CD4-positive, alpha-beta T cell treated with Interleukin-6 at 100 ng/mL for 8 hours (primary cell): ENCODE results near the gene CRYGS.

Experiments
- DNase-seq: peaks from one replicate; pipeline ENCODE4 v3.0.0-alpha.2; 2020; ENCODE audit warnings: mixed read lengths, low spot score

Gene CRYGS

GRCh38 chr3:186493525-186494255 is 50.5 kb downstream of the CRYGS start:
- DNase-seq = no peak

- no peak for DNase-seq
These were observed 51.7 kb downstream of the CRYGS start for GRCh38 chr3:186492385-186492984.

- no peak for DNase-seq
These were observed 54.7 kb downstream of the CRYGS start for GRCh38 chr3:186489507-186489906.
